Endometrium (tissue), 2 donors: ENCODE data around the gene GABBR1.

Source experiments
- FAIRE-seq: peaks from 2 replicates; lab custom pipeline; 2012; peaks lifted over from hg19 to GRCh38; lab: Jason Lieb, UNC
- donor health status: control.
- donor health status: control.

The GABBR1 gene

GRCh38 chr6:29566856-29567255, 66.1 kb downstream of the GABBR1 start:
- no peak for FAIRE-seq

GRCh38 chr6:29564875-29565274, 68.1 kb downstream of the GABBR1 start:
- no peak for FAIRE-seq

GRCh38 chr6:29563435-29563965, 69.5 kb downstream of the GABBR1 start:
- no peak for FAIRE-seq

- FAIRE-seq, result no peak
These were observed 71.3 kb downstream of the GABBR1 start for GRCh38 chr6:29561606-29562181.

GRCh38 chr6:29561091-29561490, 71.9 kb downstream of the GABBR1 start:
- no peak for FAIRE-seq

GRCh38 chr6:29559524-29560287, 73.3 kb downstream of the GABBR1 start, which contains the start of gene UBD:
Gene UBD, minus strand, starts transcription at chr6:29559732. Its CDS starts 31 bp downstream, at chr6:29559701.
- FAIRE-seq, result no peak

- no peak for FAIRE-seq
These were observed 74.4 kb downstream of the GABBR1 start for GRCh38 chr6:29558439-29559079.

- no peak for FAIRE-seq
These were observed 75.7 kb downstream of the GABBR1 start for GRCh38 chr6:29557320-29557719.

GRCh38 chr6:29554764-29555163, 78.2 kb downstream of the GABBR1 start:
- no peak for FAIRE-seq

GRCh38 chr6:29553268-29554057, 79.5 kb downstream of the GABBR1 start:
- FAIRE-seq, result no peak

- FAIRE-seq, result peak; percentile 95
These were observed 80.4 kb downstream of the GABBR1 start for GRCh38 chr6:29552512-29553051.

GRCh38 chr6:29547573-29547972, 85.4 kb downstream of the GABBR1 start:
- FAIRE-seq, result no peak

- no peak for FAIRE-seq
These were observed 95.1 kb downstream of the GABBR1 start for GRCh38 chr6:29537714-29538403.

GRCh38 chr6:29532320-29532951, 100.5 kb downstream of the GABBR1 start:
- no peak for FAIRE-seq

- FAIRE-seq, result no peak
These were observed 101.3 kb downstream of the GABBR1 start for GRCh38 chr6:29531668-29532067.

GRCh38 chr6:29530671-29531310, 102.2 kb downstream of the GABBR1 start:
- no peak for FAIRE-seq

- FAIRE-seq, result no peak
These were observed 103.0 kb downstream of the GABBR1 start for GRCh38 chr6:29529956-29530355.

GRCh38 chr6:29528988-29529560, 103.9 kb downstream of the GABBR1 start:
- FAIRE-seq, result no peak

- no peak for FAIRE-seq
These were observed 104.6 kb downstream of the GABBR1 start for GRCh38 chr6:29528300-29528931.
